HG03460 (cell line): Measurements from ENCODE around the gene ZSWIM4.
A peak's percentile ranks its signal among the peaks of the same experiment; 100 is the strongest.
"Not testable (repeated sequence)": the region's sequence is repeated elsewhere in the genome, so short reads cannot be mapped to it uniquely, and the experiment has no call there.

Experiments
- ATAC-seq: cut with Tn5 transposase; IDR thresholded peaks from one replicate; pipeline ENCODE4 v1.9.1; 2021; ENCODE audit not compliant: unreplicated experiment

The ZSWIM4 gene

DNA sequence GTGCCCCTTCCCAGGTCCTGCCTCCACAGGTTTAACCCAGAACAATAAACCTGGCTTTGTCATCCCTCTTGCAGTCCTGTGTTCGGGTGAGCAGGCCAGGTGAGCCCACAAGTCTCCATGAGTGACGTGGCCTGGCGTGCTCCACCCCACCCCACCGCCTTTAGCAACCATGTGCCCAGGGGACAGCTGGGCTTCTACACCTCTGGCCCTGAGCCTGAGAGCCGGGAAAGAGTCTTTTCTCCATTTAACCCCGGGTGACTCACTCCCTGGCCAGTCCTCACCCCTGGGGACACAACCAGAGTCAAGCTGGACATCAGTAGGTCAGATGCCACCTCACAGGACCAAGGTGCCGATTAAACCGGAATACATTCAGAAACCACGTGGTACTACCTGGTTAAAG is 16.8 kb upstream of the ZSWIM4 start:
- ATAC-seq: no peak

DNA sequence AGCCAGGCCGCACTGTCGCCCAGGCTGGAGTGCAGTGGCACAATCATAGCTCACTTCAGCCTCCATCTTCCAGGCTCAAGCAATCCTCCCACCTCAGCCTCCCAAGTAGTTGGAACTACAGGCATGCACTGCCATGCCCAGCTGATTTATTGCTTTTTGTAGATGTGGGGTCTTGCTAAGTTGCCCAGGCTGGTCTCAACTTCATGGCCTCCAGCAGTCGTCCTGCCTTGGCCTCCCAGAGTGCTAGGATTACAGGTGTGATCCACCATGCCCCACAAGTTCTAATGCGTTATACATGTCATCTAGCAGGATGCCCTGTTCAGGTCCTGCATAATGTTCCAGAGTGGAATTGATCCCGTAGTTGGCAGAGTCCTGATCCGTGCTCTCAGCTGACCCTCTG is 16.4 kb upstream of the ZSWIM4 start:
- ATAC-seq: no peak

DNA sequence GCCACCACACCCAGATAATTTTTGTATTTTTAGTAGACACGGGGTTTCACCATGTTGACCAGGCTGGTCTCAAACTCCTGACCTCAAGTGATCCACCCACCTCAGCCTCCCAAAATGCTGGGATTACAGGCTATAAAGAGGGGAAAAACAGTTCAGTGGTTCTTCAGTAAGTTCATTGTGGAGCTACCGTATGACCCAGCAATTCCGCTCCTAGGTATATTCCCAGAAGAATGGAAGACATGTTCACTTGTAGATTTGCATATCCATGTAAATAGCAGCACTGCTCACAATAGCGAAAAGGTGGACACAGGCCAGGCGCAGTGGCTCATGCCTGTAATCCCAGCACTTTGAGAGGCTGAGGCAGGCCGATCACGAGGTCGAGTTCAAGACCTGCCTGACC is 15.4 kb upstream of the ZSWIM4 start:
- ATAC-seq: not testable (repeated sequence)

DNA sequence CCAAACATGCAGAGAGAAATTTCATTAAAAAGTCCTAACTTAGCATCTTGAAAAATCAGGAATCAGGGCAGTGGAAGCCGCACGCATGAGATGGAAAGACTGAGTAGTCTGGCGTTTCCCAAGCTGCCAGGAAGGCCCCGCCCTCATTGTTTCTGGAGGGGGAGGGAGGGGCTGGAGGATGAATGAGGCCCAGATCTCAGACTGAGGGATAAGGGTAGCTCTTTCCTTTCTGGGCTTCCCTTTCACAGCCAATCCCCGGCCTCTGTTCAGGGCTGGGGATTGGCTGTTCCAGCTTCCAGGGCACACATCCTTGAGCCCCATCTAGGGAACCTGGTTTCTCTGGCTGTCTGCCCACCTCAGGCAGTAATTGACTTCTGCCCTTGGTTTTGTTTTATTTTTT is 13.7 kb upstream of the ZSWIM4 start:
- ATAC-seq: no peak

DNA sequence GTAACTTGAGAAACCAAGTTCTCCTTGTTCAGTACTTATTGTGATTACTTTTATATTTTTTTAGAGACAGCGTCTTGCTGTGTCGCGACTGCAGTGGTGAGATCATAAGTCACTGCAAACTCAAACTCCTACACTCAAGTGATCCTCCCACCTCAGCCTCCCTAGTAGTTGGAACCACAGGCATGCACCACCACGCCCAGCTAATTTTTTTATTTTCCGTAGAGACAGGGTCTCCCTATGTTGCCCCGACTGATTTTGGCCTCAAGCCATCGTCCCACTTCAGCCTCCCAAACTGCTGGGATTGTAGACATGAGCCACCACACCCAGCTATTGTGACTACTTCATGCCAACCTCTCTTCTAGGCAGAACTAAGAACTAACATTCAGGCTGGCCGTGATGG is 12.7 kb upstream of the ZSWIM4 start:
- no peak for ATAC-seq

DNA sequence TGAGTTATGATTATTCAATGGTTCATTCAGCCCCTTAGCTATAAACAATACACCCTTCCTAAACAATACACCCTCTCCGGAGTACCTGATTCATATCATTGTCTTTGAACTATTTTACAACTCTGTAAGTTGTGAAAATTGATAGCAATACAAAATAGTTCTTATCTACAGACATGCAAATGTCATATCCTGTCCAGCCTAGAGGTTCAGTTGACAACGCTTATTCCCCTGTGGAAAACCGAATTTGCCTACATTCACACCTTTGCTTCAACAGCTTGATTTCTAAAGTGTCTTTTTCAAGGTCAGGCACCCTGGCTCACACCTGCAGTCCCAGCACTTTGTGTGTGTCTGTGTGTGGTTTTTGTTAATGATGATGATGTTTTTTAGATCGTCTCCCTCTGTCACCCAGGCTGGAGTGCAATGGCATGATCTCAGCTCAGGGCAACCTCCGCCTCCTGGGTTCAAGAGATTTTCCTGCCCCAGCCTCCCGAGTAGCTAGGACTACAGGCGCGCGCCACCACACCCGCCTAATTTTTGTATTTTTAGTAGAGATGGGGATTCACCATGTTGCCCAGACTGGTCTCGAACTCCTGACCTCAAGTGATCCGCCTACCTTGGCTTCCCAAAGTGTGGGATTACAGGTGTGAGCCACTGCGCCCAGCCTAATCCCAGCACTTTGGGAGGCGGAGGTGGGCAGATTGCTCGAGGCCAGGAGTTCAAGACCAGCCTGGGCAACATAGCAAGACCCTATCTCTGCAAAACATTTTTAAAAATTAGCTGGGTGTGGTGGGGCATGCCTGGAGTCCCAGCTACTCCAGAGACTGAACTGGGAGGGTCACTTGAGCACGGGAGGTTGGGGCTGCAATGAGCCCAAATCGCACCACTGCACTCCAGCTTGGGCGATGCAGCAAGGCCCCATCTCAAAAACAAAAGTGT is 11.4 kb upstream of the ZSWIM4 start:
- ATAC-seq: no peak

DNA sequence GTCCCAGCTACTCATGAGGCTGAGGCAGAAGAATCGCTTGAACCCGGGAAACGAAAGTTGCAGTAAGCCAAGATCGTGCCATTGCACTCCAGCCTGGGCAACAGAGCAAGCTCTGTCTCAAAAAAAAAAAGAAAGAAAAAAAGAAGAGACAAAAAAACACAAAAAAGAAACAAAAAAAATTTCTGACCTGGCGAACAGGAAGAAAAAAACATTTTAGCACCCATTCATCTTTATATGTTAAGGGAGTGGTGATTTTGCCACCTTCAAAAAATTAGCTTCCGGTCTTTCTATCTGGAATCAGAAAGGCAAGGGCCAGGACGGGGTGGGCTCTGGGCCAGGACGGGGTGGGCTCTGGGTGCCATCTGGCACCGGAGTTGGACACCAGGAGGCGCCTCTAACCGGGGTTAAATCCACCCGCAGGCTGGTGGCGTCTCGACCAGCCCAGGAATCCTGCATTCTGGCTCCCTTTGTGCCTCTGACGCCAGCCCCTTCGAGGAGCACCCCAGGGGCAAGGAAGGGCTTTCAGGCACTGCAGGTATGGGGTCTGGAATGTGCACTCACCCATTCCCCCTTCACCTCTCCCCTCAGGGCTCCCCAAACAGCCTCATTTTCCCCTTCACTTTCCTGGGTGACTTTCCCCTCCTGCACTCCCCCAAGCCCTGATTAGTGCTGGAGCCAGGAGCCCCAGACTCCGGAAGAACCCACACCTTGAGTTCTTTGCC is 10.4 kb upstream of the ZSWIM4 start:
- ATAC-seq: no peak

DNA sequence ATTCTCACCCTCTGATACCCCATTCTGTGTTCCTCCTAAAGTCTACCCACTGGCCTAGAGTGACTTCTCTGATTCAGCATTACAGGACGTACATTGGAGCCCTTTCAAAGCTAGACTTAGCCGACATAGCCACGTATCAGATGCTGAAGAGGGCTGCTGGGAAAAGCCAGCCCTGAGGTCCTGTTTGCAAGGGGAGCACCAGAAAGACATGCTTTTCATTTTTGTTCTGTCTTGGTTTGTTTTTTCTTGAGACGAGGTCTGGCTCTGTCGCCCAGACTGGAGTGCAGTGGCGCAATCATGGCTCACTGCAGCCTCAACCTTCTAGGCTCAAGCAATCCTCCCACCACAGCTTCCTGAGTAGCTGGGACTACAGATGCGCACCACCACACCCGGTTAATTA is 6.3 kb upstream of the ZSWIM4 start:
- no peak for ATAC-seq

DNA sequence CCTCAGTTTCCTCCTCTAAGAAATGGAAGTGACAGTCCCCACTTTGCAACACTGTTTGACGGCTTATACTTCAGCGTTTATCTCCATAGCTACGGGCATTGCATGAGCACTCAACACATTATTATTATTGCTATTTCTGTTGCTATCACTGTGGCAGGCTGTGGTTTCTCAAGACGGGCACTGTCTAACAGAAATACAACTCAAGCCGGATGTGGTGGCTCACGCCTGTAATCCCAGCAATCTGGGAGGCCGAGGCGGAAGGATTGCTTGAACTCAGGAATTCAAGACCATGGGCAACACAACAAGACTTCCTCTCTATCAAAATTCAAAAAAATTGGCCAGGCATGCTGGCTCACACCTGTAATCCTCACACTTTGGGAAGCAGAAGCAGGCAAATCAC is 4.9 kb upstream of the ZSWIM4 start:
- ATAC-seq: no peak

DNA sequence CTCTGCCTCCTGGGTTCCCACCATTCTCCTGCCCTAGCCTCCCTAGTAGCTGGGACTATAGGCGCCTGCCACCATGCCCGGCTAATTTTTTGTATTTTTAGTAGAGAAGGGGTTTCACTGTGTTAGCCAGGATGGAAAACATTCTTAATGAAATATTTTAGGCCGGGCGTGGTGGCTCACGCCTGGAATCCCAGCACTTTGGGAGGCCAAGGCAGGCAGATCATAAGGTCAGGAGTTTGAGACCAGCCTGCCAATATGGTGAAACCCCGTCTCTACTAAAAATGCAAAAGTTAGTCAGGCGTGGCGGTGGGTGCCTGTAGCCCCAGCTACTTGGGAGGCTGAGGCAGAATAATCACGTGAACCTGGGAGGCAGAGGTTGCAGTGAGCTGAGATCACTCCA is 1.9 kb upstream of the ZSWIM4 start:
- not testable (repeated sequence) for ATAC-seq

DNA sequence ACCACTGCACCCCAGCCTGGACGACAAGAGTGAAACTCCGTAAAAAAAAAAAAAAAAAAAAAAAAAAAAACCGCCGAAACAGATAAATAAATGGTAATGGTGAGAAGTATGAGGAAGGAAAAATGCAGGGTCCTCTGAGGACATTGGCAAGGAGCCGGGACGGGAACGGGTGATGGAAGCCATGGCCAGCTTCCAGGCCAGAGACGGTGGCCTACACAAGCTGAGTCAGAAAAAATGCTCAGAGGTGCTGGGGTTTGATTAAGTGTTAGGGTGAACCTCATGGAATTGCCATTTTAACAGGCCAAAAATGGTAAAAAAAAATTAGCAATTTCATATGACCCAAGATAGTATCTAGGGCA is 866 bp upstream of the ZSWIM4 start:
- ATAC-seq: no peak

DNA sequence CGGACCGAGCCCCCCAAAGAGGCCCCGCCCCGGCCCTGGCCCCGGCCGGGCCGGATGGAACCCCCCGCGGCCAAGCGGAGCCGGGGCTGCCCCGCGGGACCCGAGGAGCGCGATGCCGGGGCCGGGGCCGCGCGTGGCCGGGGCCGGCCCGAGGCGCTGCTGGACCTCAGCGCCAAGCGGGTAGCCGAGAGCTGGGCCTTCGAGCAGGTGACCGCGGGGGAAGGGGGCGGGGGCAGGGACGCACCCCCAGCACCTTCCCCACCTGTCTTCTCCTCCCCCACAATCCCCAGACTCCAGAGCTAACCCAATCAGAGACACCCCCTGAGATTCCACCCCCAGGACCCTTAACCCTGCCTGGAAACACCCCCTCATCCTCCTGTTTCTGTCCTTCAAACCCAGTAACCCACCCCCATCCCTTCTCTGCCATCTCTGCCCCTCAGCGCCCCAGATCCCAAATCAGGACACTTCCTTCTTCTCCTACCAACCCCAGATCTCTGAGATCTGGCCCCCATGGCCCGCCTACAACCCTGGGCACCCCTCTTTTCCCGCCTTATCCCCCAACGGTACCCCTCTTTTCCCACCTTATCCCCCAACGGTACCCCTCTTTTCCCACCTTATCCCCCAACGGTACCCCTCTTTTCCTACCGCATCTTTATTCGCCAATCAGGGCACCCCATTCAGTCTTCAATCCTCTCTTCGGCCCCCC is 505 bp downstream of the ZSWIM4 start:
- peak; percentile 35 for ATAC-seq

DNA sequence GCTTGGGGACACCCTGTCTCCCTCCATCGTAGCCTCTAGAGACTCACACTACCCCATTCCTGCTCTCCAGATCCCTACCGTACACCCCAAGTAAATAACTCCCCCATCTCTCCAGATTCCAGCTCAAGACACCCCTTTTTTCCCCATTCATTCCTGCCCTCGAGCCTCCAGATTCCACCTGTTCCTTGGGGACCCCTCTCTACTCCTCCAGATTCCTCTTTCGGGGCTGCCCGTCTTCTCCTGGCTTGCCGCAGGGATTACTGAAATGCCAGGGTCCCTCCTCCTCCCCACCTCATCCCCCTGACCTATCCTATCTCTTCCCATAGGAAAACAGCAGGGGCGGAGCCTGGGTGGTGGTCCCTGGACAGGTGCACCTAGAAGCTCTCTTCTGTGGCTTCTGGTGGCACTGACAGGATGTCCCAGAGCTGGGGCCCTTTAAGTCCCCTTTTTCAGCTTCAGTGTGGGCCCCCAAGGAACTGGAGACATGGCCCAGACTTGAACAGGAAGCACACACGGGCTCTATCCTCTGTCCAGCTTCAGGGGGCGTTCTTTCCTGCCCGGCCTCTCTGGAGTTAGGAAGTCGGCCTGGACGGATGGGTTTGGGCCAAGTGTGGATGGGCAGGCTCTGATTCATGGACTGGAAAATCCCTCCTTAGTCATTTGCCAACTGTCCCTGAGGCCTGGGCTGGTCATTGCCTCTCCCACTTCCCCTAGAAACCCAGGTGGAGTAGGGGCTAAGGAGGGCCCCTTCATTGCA is 1.2 kb downstream of the ZSWIM4 start:
- no peak for ATAC-seq

DNA sequence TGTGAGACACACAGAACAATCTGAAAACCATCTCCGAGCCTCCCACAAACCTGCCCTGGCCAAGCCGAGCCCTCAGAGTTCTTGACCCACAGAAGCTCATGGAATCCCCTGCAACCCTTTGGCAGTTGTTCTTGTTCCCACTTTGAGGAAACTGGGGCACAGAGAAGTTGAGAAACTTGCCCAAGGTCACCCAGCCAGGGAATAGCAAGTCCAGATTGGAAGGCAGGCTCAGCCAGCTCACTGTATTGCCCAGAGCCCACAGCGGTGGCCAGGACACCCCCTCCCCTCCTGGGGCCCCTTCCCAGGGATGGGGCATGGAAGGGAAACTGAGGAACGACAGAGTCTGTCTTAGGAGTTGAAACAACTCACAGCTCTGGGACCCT is 1.8 kb downstream of the ZSWIM4 start:
- no peak for ATAC-seq

DNA sequence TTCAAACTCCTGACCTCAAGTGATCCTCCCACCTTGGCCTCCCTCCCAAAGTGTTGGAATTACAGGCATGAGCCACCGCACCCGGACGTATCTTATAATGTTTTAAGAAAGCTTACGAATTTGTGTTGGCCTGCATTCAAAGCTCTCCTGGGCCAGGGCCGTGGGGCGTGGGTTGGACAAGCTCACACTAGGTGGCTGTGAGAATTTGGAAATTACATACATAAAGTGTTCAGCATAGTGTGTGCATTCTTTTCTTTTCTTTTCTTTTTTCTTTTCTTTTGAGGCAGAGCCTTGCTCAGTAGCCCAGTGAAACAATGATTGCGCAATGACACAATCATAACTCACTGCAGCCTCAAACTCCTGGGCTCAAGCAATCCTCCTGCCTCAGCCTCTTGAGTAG is 2.6 kb downstream of the ZSWIM4 start:
- ATAC-seq: no peak

DNA sequence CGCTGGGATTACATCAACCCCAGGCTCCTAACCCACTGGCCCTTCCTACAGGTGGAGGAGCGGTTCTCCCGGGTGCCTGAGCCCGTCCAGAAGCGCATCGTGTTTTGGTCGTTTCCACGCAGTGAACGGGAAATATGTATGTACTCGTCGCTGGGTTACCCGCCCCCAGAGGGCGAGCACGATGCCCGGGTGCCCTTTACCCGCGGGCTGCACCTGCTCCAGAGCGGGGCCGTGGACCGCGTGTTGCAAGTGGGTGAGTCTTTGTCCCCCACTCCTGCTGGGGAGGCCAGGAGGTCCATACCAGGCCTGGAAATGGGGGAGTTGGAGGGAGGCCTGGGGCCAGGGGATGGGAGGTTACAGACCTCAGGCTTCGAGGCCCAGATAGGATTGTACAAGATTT is 4.4 kb downstream of the ZSWIM4 start:
- ATAC-seq: no peak

DNA sequence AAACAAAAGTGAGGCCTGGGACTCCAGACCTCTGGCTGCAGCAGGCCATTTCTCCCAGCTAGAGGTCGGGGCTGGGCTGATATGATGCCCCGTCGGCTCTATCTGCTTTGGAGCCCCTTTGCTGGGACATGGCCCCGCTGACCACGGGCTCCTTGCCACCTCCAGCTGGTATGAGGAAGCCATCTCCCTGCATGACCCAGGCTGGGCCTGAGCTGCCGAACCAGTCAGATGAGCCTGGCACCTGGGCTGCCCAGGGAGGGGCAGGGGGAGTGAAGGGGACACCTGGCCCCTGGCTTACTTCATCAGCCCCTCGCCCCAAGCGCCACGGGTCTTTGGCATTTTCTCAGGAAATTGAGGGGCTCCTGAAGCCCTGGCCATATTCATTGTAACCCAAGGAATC is 7.8 kb downstream of the ZSWIM4 start:
- no peak for ATAC-seq

DNA sequence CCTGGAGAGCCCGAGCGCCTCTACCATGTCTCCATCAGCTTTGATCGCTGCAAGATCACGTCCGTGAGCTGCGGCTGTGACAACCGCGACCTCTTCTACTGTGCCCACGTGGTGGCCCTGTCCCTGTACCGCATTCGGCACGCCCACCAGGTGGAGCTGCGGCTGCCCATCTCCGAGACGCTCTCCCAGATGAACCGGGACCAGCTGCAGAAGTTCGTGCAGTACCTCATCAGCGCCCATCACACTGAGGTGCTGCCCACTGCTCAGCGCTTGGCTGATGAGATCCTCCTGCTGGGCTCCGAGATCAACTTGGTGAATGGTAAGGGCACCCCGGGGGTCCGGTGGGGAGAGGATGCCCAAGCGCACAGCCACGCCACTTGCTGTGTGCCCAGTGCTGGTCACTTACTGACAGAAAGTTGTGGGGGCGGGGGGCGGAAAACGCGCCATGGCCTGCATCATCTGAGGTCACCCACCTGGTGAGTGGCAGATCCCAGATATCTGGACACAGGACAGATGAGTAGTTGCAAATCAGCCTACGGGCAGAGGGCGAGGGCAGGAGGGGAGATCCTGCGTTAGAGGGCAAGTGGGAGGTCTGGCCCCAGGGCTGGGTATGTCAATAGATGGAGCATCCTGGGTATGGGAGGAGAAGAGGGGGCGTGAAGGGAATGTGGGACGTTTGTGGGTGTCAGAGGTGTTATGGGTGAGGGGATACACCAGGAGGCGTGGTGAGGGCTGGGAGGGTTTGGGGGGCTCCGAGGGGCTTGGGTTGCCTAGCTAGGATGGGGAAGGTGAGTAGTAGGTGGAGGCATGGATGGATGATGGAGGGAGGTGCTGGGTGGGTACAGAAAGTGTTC is 9.8 kb downstream of the ZSWIM4 start:
- ATAC-seq: no peak

DNA sequence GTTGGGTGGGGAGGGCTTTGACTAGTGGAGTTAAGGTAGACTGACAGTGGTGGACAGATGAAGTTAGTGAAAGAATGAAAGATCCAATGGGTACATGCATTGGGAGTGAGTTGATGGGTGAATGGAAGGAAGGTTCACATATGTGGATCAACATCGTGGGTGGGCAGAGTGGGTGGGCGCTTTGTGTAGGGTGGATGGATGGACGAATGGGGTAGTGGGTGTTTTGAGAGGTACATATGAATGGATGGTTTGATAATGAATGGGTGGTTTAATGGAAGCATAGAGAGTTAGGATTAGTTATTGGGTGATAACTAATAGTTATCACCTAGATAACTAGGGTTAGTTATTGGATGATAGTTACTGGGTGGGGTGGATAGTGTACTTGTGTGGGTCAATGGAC is 11.5 kb downstream of the ZSWIM4 start:
- ATAC-seq: no peak

DNA sequence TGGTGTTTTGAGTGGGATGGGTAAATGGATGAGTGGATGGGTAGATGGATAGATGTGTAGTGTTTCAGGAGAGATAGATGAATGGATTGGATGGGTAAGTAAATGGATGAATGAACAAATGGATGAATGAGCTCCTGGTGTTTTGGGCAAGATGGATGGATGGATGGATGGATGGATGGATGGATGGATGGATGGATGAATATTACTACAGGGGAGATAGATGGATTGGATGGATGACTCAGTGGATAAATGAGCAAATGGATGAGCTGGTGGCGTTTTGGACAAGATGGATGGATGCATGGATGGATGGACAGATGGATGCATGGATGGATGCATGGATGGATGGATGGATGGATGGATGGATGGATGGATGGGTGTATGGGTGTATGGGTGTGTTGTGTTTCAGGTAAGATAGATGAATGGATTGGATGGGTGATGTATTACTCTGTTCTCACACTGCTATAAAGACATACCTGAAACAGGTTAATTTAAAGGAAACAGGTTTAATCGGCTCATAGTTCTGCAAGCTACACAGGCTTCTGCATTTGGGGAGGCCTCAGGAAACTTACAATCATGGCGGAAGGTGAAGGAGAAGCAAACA is 12.3 kb downstream of the ZSWIM4 start:
- ATAC-seq: no peak
